ENCODE data around the gene MOV10L1.

Gene MOV10L1

DNA sequence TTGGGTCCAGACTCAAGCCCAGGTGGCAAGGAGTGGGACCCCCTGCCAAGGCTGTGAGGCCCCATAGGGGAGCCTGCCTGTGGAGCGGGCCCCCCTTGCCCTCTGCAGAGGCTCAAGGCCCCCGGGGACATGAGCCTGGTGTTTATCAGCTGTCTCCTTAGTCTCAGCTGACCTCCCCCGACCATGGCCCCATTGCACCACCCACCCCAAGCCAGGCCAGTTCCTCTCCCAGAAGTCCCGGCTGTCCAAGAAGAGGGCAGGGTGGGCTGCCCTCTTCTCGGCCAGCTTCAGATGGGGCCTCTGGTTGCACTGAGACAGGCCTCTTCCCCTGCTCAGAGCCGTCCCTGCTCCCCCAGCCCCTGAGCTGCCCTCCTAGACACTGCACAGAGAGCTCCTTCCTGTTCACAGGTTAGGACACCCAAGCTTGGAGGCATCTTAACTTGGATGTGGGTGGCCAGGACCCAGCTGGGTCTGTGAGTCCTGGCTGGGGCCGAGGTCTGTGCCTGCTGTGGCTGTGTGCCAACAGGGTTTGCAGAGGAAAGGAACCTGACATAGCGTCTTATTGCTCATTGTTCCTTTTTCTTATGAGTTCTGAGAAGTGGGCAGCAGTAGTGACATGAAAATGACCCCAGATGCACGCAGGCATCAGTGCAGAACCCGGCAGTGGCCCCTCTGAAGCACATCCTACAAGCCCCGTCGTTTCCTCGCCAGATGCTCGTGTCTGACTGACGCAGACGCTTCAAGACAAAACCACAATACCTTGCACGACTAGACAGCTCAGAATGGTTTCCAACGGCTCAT, 101.3 kb downstream of the MOV10L1 start:
- Histone ChIP-seq H3K27ac (ENCODE audit: insufficient read depth, low read depth, low read length, poor library complexity, severe bottlenecking) (no peak overlapping the region), H3K4me3 (ENCODE audit: insufficient read depth, low read depth, low read length) (no peak overlapping the region), H3K4me1 (ENCODE audit: control insufficient read depth, insufficient read depth, low read length) (no peaks in the 10 kb centered on the region), H3K27me3 (ENCODE audit: control insufficient read depth, insufficient read depth, low read length, poor library complexity, severe bottlenecking) (no peaks in the 10 kb centered on the region), H3K9me3 (ENCODE audit: control insufficient read depth, low read length) (no peaks in the 10 kb centered on the region), H3K36me3 (ENCODE audit: control insufficient read depth, insufficient read depth, low read length) (no peaks in the 10 kb centered on the region)
- 92 to 93% methylated on average over 18 of the region's 18 CpGs for WGBS, 2 experiments

GRCh38 chr22:50192436-50193204, 102.8 kb downstream of the MOV10L1 start:
- 93 to 94% methylated on average over 25 of the region's 25 CpGs for WGBS, 2 experiments
- Histone ChIP-seq H3K9me3 (ENCODE audit: control insufficient read depth, low read length) (no peaks in the 10 kb centered on the region), H3K27me3 (ENCODE audit: control insufficient read depth, insufficient read depth, low read length, poor library complexity, severe bottlenecking) (no peaks in the 10 kb centered on the region), H3K4me1 (ENCODE audit: control insufficient read depth, insufficient read depth, low read length) (no peaks in the 10 kb centered on the region), H3K36me3 (ENCODE audit: control insufficient read depth, insufficient read depth, low read length) (peaks cover 3% of the 10 kb centered on the region), H3K4me3 (ENCODE audit: insufficient read depth, low read depth, low read length) (no peak overlapping the region), H3K27ac (ENCODE audit: insufficient read depth, low read depth, low read length, poor library complexity, severe bottlenecking) (no peak overlapping the region)

- Histone ChIP-seq H3K36me3 (ENCODE audit: control insufficient read depth, insufficient read depth, low read length) (peaks cover 5% of the 10 kb centered on the region), H3K4me1 (ENCODE audit: control insufficient read depth, insufficient read depth, low read length) (no peaks in the 10 kb centered on the region), H3K9me3 (ENCODE audit: control insufficient read depth, low read length) (no peaks in the 10 kb centered on the region), H3K4me3 (ENCODE audit: insufficient read depth, low read depth, low read length) (no peak overlapping the region), H3K27me3 (ENCODE audit: control insufficient read depth, insufficient read depth, low read length, poor library complexity, severe bottlenecking) (no peaks in the 10 kb centered on the region), H3K27ac (ENCODE audit: insufficient read depth, low read depth, low read length, poor library complexity, severe bottlenecking) (no peak overlapping the region)
- 90 to 91% methylated on average over 8 of the region's 8 CpGs for WGBS, 2 experiments
Observed at GRCh38 chr22:50193621-50194020, 103.8 kb downstream of the MOV10L1 start.

GRCh38 chr22:50194037-50194805, 104.4 kb downstream of the MOV10L1 start:
- Histone ChIP-seq H3K4me1 (ENCODE audit: control insufficient read depth, insufficient read depth, low read length) (no peaks in the 10 kb centered on the region), H3K9me3 (ENCODE audit: control insufficient read depth, low read length) (no peaks in the 10 kb centered on the region), H3K27ac (ENCODE audit: insufficient read depth, low read depth, low read length, poor library complexity, severe bottlenecking) (no peak overlapping the region), H3K27me3 (ENCODE audit: control insufficient read depth, insufficient read depth, low read length, poor library complexity, severe bottlenecking) (no peaks in the 10 kb centered on the region), H3K4me3 (ENCODE audit: insufficient read depth, low read depth, low read length) (no peak overlapping the region), H3K36me3 (ENCODE audit: control insufficient read depth, insufficient read depth, low read length) (peaks cover 5% of the 10 kb centered on the region)
- 96% methylated on average over 44 of the region's 44 CpGs for WGBS, 2 experiments

- H3K36me3 ChIP-seq (ENCODE audit: control insufficient read depth, insufficient read depth, low read length), result peaks cover 5% of the 10 kb centered on the region
- H3K27me3 ChIP-seq (ENCODE audit: control insufficient read depth, insufficient read depth, low read length, poor library complexity, severe bottlenecking), result no peaks in the 10 kb centered on the region
- H3K4me3 ChIP-seq (ENCODE audit: insufficient read depth, low read depth, low read length), result no peak overlapping the region
- no peaks in the 10 kb centered on the region for H3K9me3 ChIP-seq (ENCODE audit: control insufficient read depth, low read length)
- H3K27ac ChIP-seq (ENCODE audit: insufficient read depth, low read depth, low read length, poor library complexity, severe bottlenecking), result no peak overlapping the region
- peaks cover 7% of the 10 kb centered on the region for H3K4me1 ChIP-seq (ENCODE audit: control insufficient read depth, insufficient read depth, low read length)
- 94 to 95% methylated on average over 18 of the region's 18 CpGs for WGBS, 2 experiments
Observed at GRCh38 chr22:50196256-50196655, 106.5 kb downstream of the MOV10L1 start.

DNA sequence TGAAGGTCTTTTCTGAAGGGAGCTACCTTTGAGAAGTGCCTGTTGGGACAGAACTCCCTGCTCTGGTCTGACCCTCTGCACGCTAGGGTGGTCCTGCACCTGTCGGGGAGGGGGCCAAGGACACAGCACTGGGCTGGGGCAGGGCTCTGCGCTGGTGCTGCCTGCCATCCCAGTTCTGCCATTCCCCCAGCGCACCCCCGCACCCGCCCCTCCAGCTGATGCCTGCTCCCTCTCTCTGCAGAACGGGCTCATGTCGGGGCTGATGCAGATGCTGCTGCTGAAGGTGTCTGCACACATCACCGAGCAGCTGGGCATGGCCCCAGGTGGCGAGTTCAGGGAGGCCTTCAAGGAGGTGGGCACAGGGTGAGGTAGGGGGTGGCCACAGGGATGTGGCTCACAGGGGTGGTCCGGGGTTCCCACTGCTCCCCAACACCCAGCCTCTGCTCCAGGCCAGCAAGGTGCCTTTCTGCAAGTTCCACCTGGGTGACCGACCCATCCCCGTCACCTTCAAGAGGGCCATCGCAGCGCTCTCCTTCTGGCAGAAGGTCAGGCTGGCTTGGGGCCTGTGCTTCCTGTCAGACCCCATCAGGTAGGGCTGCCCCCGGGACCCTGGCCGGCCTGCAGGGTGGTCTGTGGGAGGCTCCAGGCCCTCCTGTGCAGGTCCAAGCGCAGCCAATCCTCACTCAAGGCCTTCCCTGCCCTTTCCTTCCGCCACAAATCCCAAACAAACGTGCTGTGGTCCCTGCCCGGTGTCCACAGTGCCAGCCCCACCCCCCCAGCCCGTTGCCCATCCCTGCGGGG, 107.4 kb downstream of the MOV10L1 start:
- Histone ChIP-seq H3K36me3 (ENCODE audit: control insufficient read depth, insufficient read depth, low read length) (peaks cover 5% of the 10 kb centered on the region), H3K4me1 (ENCODE audit: control insufficient read depth, insufficient read depth, low read length) (peaks cover 13% of the 10 kb centered on the region), H3K9me3 (ENCODE audit: control insufficient read depth, low read length) (no peaks in the 10 kb centered on the region), H3K4me3 (ENCODE audit: insufficient read depth, low read depth, low read length) (no peak overlapping the region), H3K27me3 (ENCODE audit: control insufficient read depth, insufficient read depth, low read length, poor library complexity, severe bottlenecking) (peaks cover 4% of the 10 kb centered on the region), H3K27ac (ENCODE audit: insufficient read depth, low read depth, low read length, poor library complexity, severe bottlenecking) (no peak overlapping the region)
- 92 to 93% methylated on average over 23 of the region's 23 CpGs for WGBS, 2 experiments

GRCh38 chr22:50197856-50198623, 108.2 kb downstream of the MOV10L1 start:
- WGBS, 2 experiments, result 95 to 97% methylated on average over 61 of the region's 61 CpGs
- H3K36me3 ChIP-seq (ENCODE audit: control insufficient read depth, insufficient read depth, low read length), result peaks cover 5% of the 10 kb centered on the region

GRCh38 chr22:50198624-50199017, 108.8 kb downstream of the MOV10L1 start:
- no peak overlapping the region for H3K4me3 ChIP-seq (ENCODE audit: insufficient read depth, low read depth, low read length)
- peaks cover 16% of the 10 kb centered on the region for H3K4me1 ChIP-seq (ENCODE audit: control insufficient read depth, insufficient read depth, low read length)
- H3K36me3 ChIP-seq (ENCODE audit: control insufficient read depth, insufficient read depth, low read length), result peaks cover 8% of the 10 kb centered on the region
- no peaks in the 10 kb centered on the region for H3K9me3 ChIP-seq (ENCODE audit: control insufficient read depth, low read length)
- H3K27me3 ChIP-seq (ENCODE audit: control insufficient read depth, insufficient read depth, low read length, poor library complexity, severe bottlenecking), result peaks cover 4% of the 10 kb centered on the region
- no peak overlapping the region for H3K27ac ChIP-seq (ENCODE audit: insufficient read depth, low read depth, low read length, poor library complexity, severe bottlenecking)
- 93 to 95% methylated on average over 16 of the region's 16 CpGs for WGBS, 2 experiments

More at GRCh38 chr22:50197856-50198623, 108.2 kb downstream of the MOV10L1 start:
- Histone ChIP-seq H3K4me1 (ENCODE audit: control insufficient read depth, insufficient read depth, low read length) (peaks cover 16% of the 10 kb centered on the region), H3K4me3 (ENCODE audit: insufficient read depth, low read depth, low read length) (no peak overlapping the region), H3K27me3 (ENCODE audit: control insufficient read depth, insufficient read depth, low read length, poor library complexity, severe bottlenecking) (peaks cover 4% of the 10 kb centered on the region), H3K27ac (ENCODE audit: insufficient read depth, low read depth, low read length, poor library complexity, severe bottlenecking) (no peak overlapping the region), H3K9me3 (ENCODE audit: control insufficient read depth, low read length) (no peaks in the 10 kb centered on the region)

- no peak overlapping the region for H3K4me3 ChIP-seq (ENCODE audit: insufficient read depth, low read depth, low read length)
- peaks cover 16% of the 10 kb centered on the region for H3K4me1 ChIP-seq (ENCODE audit: control insufficient read depth, insufficient read depth, low read length)
- H3K27ac ChIP-seq (ENCODE audit: insufficient read depth, low read depth, low read length, poor library complexity, severe bottlenecking), result no peak overlapping the region
- peaks cover 4% of the 10 kb centered on the region for H3K27me3 ChIP-seq (ENCODE audit: control insufficient read depth, insufficient read depth, low read length, poor library complexity, severe bottlenecking)
- H3K36me3 ChIP-seq (ENCODE audit: control insufficient read depth, insufficient read depth, low read length), result peaks cover 8% of the 10 kb centered on the region
- WGBS, 2 experiments, result 92 to 94% methylated on average over 18 of the region's 18 CpGs
- H3K9me3 ChIP-seq (ENCODE audit: control insufficient read depth, low read length), result no peaks in the 10 kb centered on the region
Observed at GRCh38 chr22:50199251-50199721, 109.5 kb downstream of the MOV10L1 start.

Measured in ectodermal cell (in vitro differentiated cells).